Measurements from ENCODE around the gene TMEM179.

Gene TMEM179

GRCh38 chr14:104564744-104565679 is 39.6 kb downstream of the TMEM179 start:
- TF ChIP-seq CTCF (IDR thresholded peaks at IDR 0.05; ENCODE audit: extremely low read depth, missing control alignments): no peak
- no peak for DNase-seq (ENCODE audit: low spot score)

GRCh38 chr14:104563742-104564615 is 40.6 kb downstream of the TMEM179 start:
- TF ChIP-seq CTCF (IDR thresholded peaks at IDR 0.05; ENCODE audit: extremely low read depth, missing control alignments): peak; percentile 43
- DNase-seq (ENCODE audit: low spot score): peak; percentile 87

GRCh38 chr14:104563191-104563741 is 41.3 kb downstream of the TMEM179 start:
- TF ChIP-seq CTCF (IDR thresholded peaks at IDR 0.05; ENCODE audit: extremely low read depth, missing control alignments): no peak

GRCh38 chr14:104562606-104563005 is 42.0 kb downstream of the TMEM179 start:
- no peak for TF ChIP-seq CTCF (IDR thresholded peaks at IDR 0.05; ENCODE audit: extremely low read depth, missing control alignments)

More at GRCh38 chr14:104563191-104563741, 41.3 kb downstream of the TMEM179 start:
- no peak for DNase-seq (ENCODE audit: low spot score)

GRCh38 chr14:104561632-104562495 is 42.7 kb downstream of the TMEM179 start:
- no peak for TF ChIP-seq CTCF (IDR thresholded peaks at IDR 0.05; ENCODE audit: extremely low read depth, missing control alignments)
- DNase-seq (ENCODE audit: low spot score): no peak

More at GRCh38 chr14:104562606-104563005, 42.0 kb downstream of the TMEM179 start:
- no peak for DNase-seq (ENCODE audit: low spot score)

GRCh38 chr14:104561124-104561557 is 43.4 kb downstream of the TMEM179 start:
- TF ChIP-seq CTCF (IDR thresholded peaks at IDR 0.05; ENCODE audit: extremely low read depth, missing control alignments): no peak
- no peak for DNase-seq (ENCODE audit: low spot score)

All from GM20000 (cell line).